Small intestine (tissue), 7 donors: ENCODE measurements around the gene SYTL2. TPM values are rescaled to one million over a fixed set of nuclear protein-coding genes. Genes with fewer than 3 reads are reported as not detected.

ENCODE experiments used
- DNase-seq, 2 donors: peaks; one replicate each; pipeline versions ENCODE4 v3.0.0 to v3.0.0-alpha.2; 2013
- FAIRE-seq: peaks from 2 replicates; lab custom pipeline; 2012; peaks lifted over from hg19 to GRCh38; lab: Jason Lieb, UNC
- H3K27ac ChIP-seq, 3 donors: one replicate each; pipeline ENCODE4 v1.5.1; 2013; ENCODE audit warnings: low read length in 2 of 3, mild to moderate bottlenecking in 2 of 3, control low read depth in 1 of 3, inconsistent platforms in 1 of 3, low read depth in 1 of 3, moderate library complexity in 1 of 3
- H3K27me3 ChIP-seq, 3 donors: one replicate each; pipeline ENCODE4 v1.6.1; 2013; ENCODE audit warnings: low read length in 3 of 3, inconsistent platforms in 1 of 3; ENCODE audit not compliant: control insufficient read depth in 3 of 3, insufficient read depth in 3 of 3
- H3K36me3 ChIP-seq, 3 donors: one replicate each; pipeline ENCODE4 v1.6.1; 2013; ENCODE audit warnings: low read length in 3 of 3, inconsistent platforms in 1 of 3, low read depth in 1 of 3, mild to moderate bottlenecking in 1 of 3, moderate library complexity in 1 of 3; ENCODE audit not compliant: control insufficient read depth in 3 of 3, insufficient read depth in 2 of 3
- H3K4me1 ChIP-seq, 3 donors: one replicate each; pipeline ENCODE4 v1.6.1; 2013; ENCODE audit warnings: low read length in 2 of 3, inconsistent platforms in 1 of 3, low read depth in 1 of 3, mild to moderate bottlenecking in 1 of 3, moderate library complexity in 1 of 3; ENCODE audit not compliant: control insufficient read depth in 3 of 3, insufficient read depth in 2 of 3
- H3K4me3 ChIP-seq, 3 donors: one replicate each; pipeline ENCODE4 v1.5.1; 2013; ENCODE audit warnings: low read length in 3 of 3, control low read depth in 1 of 3, inconsistent platforms in 1 of 3, low read depth in 1 of 3, mild to moderate bottlenecking in 1 of 3, moderate library complexity in 1 of 3
- H3K9me3 ChIP-seq, 2 donors: one replicate each; pipeline ENCODE4 v1.6.1; 2013; ENCODE audit warnings: low read depth in 1 of 2, low read length in 1 of 2; ENCODE audit not compliant: control insufficient read depth in 2 of 2, insufficient read depth in 1 of 2
- WGBS, 3 donors: extraction: QIAGEN DNeasy Blood & Tissue Kit; methylation state at CpG; one replicate each; pipeline ENCODE4 v1.1.7; 2013; 5-methylcytosine and 5-hydroxymethylcytosine counted together
- polyA plus RNA-seq, 4 donors: library from polyadenylated mRNA; stranded (reverse) in 3 of 4; unstranded in 1 of 4; fragments of 200-250 nt in 3 of 4; fragments of 120-200 nt in 1 of 4; gene quantifications; one replicate each; pipeline versions ENCODE4 v1.2.1 to v1.2.3, GENCODE V29; 2013
- donor health status: healthy with polysubstance abuse.
- donor health status: control.
- donor health status: control.
- donor health status: Bipolar disorder and iron deficiency.
- donor health status: healthy.

Gene SYTL2
- polyA plus RNA-seq, 4 donors, result 12.9 to 60.1 (median 16.0) TPM

GRCh38 chr11:85751724-85752123, 59.2 kb downstream of the SYTL2 start:
- Histone ChIP-seq H3K27ac (peak overlapping the region in 1 of 3 donors; percentile 61), H3K9me3 (no peaks in the 10 kb centered on the region), H3K36me3 (peaks cover 0 to 1% (median 0%) of the 10 kb centered on the region in 3 donors), H3K4me1 (peaks cover 8 to 14% (median 8%) of the 10 kb centered on the region in 3 donors), H3K27me3 (no peaks in the 10 kb centered on the region), H3K4me3 (no peak overlapping the region)
- no peak for FAIRE-seq
- DNase-seq, result no peak

DNA sequence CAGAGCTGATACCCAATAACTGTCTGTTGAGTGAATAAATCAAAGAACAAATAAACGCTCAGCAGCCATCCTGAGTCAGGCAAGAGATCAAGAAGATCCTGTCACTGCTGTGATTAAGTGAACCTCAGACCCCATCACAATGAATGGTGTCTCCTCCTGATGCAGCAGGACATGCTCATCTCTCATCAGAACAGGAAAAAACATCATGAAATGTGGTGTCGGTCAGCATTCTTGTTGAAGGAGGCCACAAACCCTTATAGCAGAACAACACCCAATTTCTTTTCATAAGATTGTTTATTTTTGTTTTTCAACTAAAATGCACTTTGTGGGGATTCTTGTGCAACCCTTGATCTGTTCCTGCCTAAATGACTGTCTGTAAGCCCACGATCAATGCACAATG, 60.3 kb downstream of the SYTL2 start:
- no peaks in the 10 kb centered on the region for H3K9me3 ChIP-seq
- H3K4me1 ChIP-seq, result peaks cover 8 to 11% (median 9%) of the 10 kb centered on the region in 3 donors
- H3K27ac ChIP-seq, result peak overlapping the region in 1 of 3 donors; percentile 3
- peaks cover 0 to 1% (median 0%) of the 10 kb centered on the region in 3 donors for H3K36me3 ChIP-seq
- DNase-seq, result no peak
- no peaks in the 10 kb centered on the region for H3K27me3 ChIP-seq
- H3K4me3 ChIP-seq, result no peak overlapping the region
- WGBS, 3 donors, result 69 to 76% (median 76%) methylated on average over 3 of the region's 3 CpGs
- no peak for FAIRE-seq

GRCh38 chr11:85749884-85750283, 61.1 kb downstream of the SYTL2 start:
- peaks cover 0 to 3% (median 0%) of the 10 kb centered on the region in 3 donors for H3K36me3 ChIP-seq
- FAIRE-seq, result no peak
- peak overlapping the region in 1 of 3 donors; percentile 30 for H3K27ac ChIP-seq
- no peaks in the 10 kb centered on the region for H3K9me3 ChIP-seq
- H3K4me1 ChIP-seq, result peaks cover 8 to 13% (median 10%) of the 10 kb centered on the region in 3 donors
- no peak for DNase-seq
- 67 to 83% (median 81%) methylated on average over 2 of the region's 2 CpGs for WGBS, 3 donors
- no peak overlapping the region for H3K4me3 ChIP-seq
- no peaks in the 10 kb centered on the region for H3K27me3 ChIP-seq

- Histone ChIP-seq H3K27me3 (no peaks in the 10 kb centered on the region), H3K27ac (peak overlapping the region in 1 of 3 donors; percentile 30), H3K4me1 (peaks cover 8 to 13% (median 10%) of the 10 kb centered on the region in 3 donors), H3K9me3 (no peaks in the 10 kb centered on the region), H3K36me3 (peaks cover 0 to 3% (median 0%) of the 10 kb centered on the region in 3 donors), H3K4me3 (no peak overlapping the region)
- FAIRE-seq, result no peak
- 79 to 86% (median 83%) methylated on average over 3 of the region's 3 CpGs for WGBS, 3 donors
- DNase-seq, result no peak
These were observed 61.6 kb downstream of the SYTL2 start for GRCh38 chr11:85749287-85749834.

DNA sequence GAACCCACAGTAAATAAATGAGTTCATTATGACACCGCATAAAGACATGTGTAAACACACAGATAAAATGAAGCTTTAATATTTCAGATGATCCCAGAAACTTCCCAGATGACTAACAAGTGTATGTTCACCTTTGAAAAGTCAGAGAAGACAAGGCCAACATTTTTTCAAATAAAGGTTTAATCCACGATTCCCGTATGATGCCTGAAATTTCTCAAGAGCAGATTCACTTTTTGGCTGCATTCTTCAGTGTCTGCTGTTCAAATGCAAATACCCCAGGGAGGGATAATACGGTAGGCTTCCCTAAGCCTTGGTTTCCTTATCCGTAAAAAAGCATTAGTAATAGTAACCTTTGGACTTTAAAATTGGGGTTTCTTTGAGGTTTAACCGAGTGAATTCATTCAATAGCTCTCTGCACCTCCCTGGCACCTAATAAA, 62.5 kb downstream of the SYTL2 start:
- no peak overlapping the region for H3K4me3 ChIP-seq
- DNase-seq (no peak), FAIRE-seq (no peak)
- no peaks in the 10 kb centered on the region for H3K9me3 ChIP-seq
- peaks cover 9 to 22% (median 16%) of the 10 kb centered on the region in 3 donors for H3K4me1 ChIP-seq
- 58 to 73% (median 66%) methylated on average over 6 of the region's 6 CpGs for WGBS, 3 donors
- H3K27ac ChIP-seq, result no peak overlapping the region
- peaks cover 0 to 3% (median 0%) of the 10 kb centered on the region in 3 donors for H3K36me3 ChIP-seq
- H3K27me3 ChIP-seq, result no peaks in the 10 kb centered on the region

GRCh38 chr11:85746670-85747069, 64.3 kb downstream of the SYTL2 start:
- peaks cover 0 to 3% (median 0%) of the 10 kb centered on the region in 3 donors for H3K36me3 ChIP-seq
- no peak overlapping the region for H3K27ac ChIP-seq
- DNase-seq (no peak), FAIRE-seq (no peak)
- 88 to 97% (median 92%) methylated on average over 2 of the region's 2 CpGs for WGBS, 3 donors
- H3K9me3 ChIP-seq, result no peaks in the 10 kb centered on the region
- H3K27me3 ChIP-seq, result no peaks in the 10 kb centered on the region
- peaks cover 9 to 37% (median 21%) of the 10 kb centered on the region in 3 donors for H3K4me1 ChIP-seq
- no peak overlapping the region for H3K4me3 ChIP-seq

GRCh38 chr11:85745626-85746025, 65.3 kb downstream of the SYTL2 start:
- Histone ChIP-seq H3K4me1 (peaks cover 9 to 38% (median 21%) of the 10 kb centered on the region in 3 donors), H3K27me3 (no peaks in the 10 kb centered on the region), H3K4me3 (no peak overlapping the region), H3K9me3 (no peaks in the 10 kb centered on the region), H3K36me3 (peaks cover 0 to 3% (median 0%) of the 10 kb centered on the region in 3 donors), H3K27ac (peak overlapping the region; percentile 3 to 36 (median 5))
- no peak for FAIRE-seq
- peak; percentile 50 to 80 for DNase-seq
- WGBS, 3 donors, result 10 to 38% (median 17%) methylated on average over 3 of the region's 3 CpGs

DNA sequence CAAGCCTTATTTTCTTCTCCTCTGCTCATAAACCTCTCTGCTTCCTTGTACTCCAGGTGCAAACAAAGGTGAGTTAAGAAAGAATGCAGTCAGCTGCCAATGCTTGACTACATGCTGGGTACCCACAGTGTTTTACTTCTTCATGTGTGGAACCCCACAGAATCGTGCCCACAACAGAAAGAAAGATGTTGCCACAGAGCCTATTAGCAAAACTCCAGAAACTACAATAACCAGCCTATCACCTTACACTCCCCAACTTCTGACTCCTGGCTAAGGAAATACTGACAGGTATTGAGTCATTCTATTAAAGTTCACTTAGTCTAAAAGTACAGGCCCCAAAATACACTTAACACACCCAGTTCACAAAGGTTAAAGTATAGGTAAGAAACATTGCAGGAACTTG, 68.1 kb downstream of the SYTL2 start:
- Histone ChIP-seq H3K36me3 (peaks cover 0 to 4% (median 0%) of the 10 kb centered on the region in 3 donors), H3K4me3 (no peak overlapping the region), H3K27ac (peak overlapping the region; percentile 62 to 91 (median 88)), H3K4me1 (peaks cover 9 to 39% (median 24%) of the 10 kb centered on the region in 3 donors), H3K27me3 (no peaks in the 10 kb centered on the region), H3K9me3 (no peaks in the 10 kb centered on the region)
- 10 to 53% (median 20%) methylated on average over 1 of the region's 1 CpG for WGBS, 3 donors
- peak; percentile 76 for FAIRE-seq
- peak; percentile 84 to 94 for DNase-seq
